Measurements from ENCODE around the gene CDC26.
A peak's percentile ranks its signal among the peaks of the same experiment; 100 is the strongest.

CDC26 gene

DNA sequence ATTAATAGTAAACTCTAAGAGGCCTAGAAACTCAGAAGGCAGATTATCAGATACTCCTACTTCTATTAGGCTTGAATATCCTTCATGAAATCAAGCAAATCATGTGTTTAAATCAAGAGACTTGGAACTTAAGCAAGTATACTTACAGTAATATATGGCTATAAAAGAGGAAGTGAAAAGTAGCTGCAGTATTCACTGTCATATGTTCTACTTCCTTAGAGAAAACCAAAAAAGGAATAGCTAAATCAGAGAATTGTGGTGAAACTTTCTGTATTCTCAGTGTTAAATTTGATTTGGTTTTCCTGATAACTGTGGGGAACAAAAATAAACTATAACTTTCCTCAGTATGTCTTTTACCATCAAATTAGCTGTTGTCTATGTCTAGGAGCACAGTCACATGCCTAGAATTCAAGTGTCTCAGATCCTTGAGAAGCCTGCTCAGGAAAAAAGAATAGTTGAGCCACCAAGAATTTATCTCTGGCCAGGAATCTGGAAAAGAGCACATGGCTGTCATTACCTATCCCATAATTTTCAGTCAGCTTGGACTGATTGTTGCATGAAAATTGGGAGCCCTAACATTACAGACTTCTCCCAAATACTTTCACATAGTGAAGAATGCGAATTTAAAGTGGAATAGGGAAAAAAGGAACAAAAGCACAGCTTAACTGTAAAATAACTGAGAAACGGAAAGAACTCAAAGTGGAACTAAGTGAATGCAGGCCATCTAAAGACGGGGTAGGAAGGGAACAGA, 56.0 kb downstream of the CDC26 start:
- Histone ChIP-seq H3K9me3 (ENCODE audit: control insufficient read depth, low read length) (no peaks in the 10 kb centered on the region), H3K36me3 (ENCODE audit: control insufficient read depth in 1 of 2, insufficient read depth in 2 of 2, low read depth in 1 of 2, low read length in 2 of 2) (peaks cover 0 to 4% of the 10 kb centered on the region in 2 experiments), H2BK12ac (ENCODE audit: low read length in 2 of 2) (no peak overlapping the region), H3K14ac (ENCODE audit: low read length in 2 of 2) (no peak overlapping the region), H3K23ac (ENCODE audit: low read length in 2 of 2) (no peak overlapping the region), H2BK120ac (ENCODE audit: low read depth, low read length) (no peak overlapping the region), H3K27ac (ENCODE audit: low read length, poor library complexity, severe bottlenecking) (no peak overlapping the region), H4K91ac (ENCODE audit: low read length) (no peak overlapping the region), H3K4me1 (ENCODE audit: control insufficient read depth, insufficient read depth, low read depth, low read length) (no peaks in the 10 kb centered on the region), H3K4me2 (ENCODE audit: low read length, poor library complexity, severe bottlenecking) (peak overlapping the region; percentile 6), H3K79me1 (replicated peaks; ENCODE audit: low read length, poor library complexity, severe bottlenecking) (peaks cover 16% of the 10 kb centered on the region), H3K18ac (ENCODE audit: low read depth in 1 of 2, low read length in 2 of 2) (no peak overlapping the region), H3K4ac (ENCODE audit: low read depth in 1 of 2, low read length in 2 of 2) (no peak overlapping the region), H3K9ac (ENCODE audit: low read length) (peak overlapping the region; percentile 96), H2BK15ac (ENCODE audit: low read depth, poor library complexity, severe bottlenecking) (no peak overlapping the region), H3K4me3 (ENCODE audit: insufficient read depth in 1 of 2, low read depth in 1 of 2, low read length in 2 of 2) (peak overlapping the region in 1 of 2 experiments; percentile 94), H2AFZ (ENCODE audit: low read depth, low read length) (no peak overlapping the region), H2BK5ac (ENCODE audit: low read depth, low read length, poor library complexity, severe bottlenecking) (no peak overlapping the region), H2AK5ac (ENCODE audit: low read length, severe bottlenecking) (no peak overlapping the region), H4K8ac (ENCODE audit: low read length) (no peak overlapping the region), H3K27me3 (ENCODE audit: control insufficient read depth in 1 of 2, insufficient read depth in 1 of 2, low read length in 2 of 2) (no peaks in the 10 kb centered on the region)
- WGBS = 79% methylated on average over 3 of the region's 3 CpGs
- no peak for DNase-seq
